IMR-90 (cell line): ENCODE data around the gene TMEM26. TPM values are rescaled to one million over a fixed set of nuclear protein-coding genes. Genes with fewer than 3 reads are reported as not detected.

ENCODE experiments used
- ATAC-seq: fragments of 200-7000 bp; cut with Tn5 transposase; 2 replicates; pipeline ENCODE4 v1.9.1; 2020; ENCODE audit warnings: low read depth, mild to moderate bottlenecking, moderate library complexity
- BruUV-seq: library from RNA; stranded (reverse); fragments of 400-500 nt; replicated peaks from 2 replicates; lab custom pipeline; 2021; lab: Mats Ljungman, UMichigan
- CTCF ChIA-PET: fragments of 300-600 bp; formaldehyde crosslinking; extraction: SDS; loops from one replicate; lab custom pipeline; 2021; ENCODE audit warnings: antibody characterized with exemption; lab: Yijun Ruan, JAX
- POLR2A ChIA-PET: fragments of 300-600 bp; sonication (Branson Sonifier 250); formaldehyde crosslinking; loops from one replicate; lab custom pipeline; 2022; ENCODE audit warnings: antibody characterized with exemption; ENCODE audit not compliant: unreplicated experiment; lab: Charles Lee
- DNase-seq: peaks from one replicate; pipeline ENCODE4 v3.0.0; 2013
- H2AFZ ChIP-seq: replicated peaks from 2 replicates; pipeline ENCODE3; 2013; ENCODE audit warnings: low read length, mild to moderate bottlenecking; ENCODE audit not compliant: poor library complexity
- H2AK5ac ChIP-seq: 2 replicates; pipeline ENCODE4 v1.6.1; 2013; ENCODE audit warnings: low read depth, low read length, inconsistent platforms
- H2AK9ac ChIP-seq: replicated peaks from 2 replicates; pipeline ENCODE3; 2013; ENCODE audit warnings: mild to moderate bottlenecking, low read depth, low read length, moderate library complexity; ENCODE audit not compliant: poor library complexity
- H2BK120ac ChIP-seq: 2 replicates; pipeline ENCODE4 v1.6.1; 2013; ENCODE audit warnings: low read depth, low read length, inconsistent platforms
- H2BK15ac ChIP-seq: 3 replicates; pipeline ENCODE4 v1.6.1; 2013; ENCODE audit warnings: low read depth, low read length, inconsistent platforms
- H2BK20ac ChIP-seq: 2 replicates; pipeline ENCODE4 v1.6.1; 2013; ENCODE audit warnings: low read depth, mild to moderate bottlenecking, inconsistent platforms, low read length, moderate library complexity
- H2BK5ac ChIP-seq: 2 replicates; pipeline ENCODE4 v1.6.1; 2013; ENCODE audit warnings: mild to moderate bottlenecking, low read depth, low read length, inconsistent platforms; ENCODE audit not compliant: poor library complexity, severe bottlenecking
- H3K14ac ChIP-seq: replicated peaks from 2 replicates; pipeline ENCODE4 v1.6.1; 2013; ENCODE audit warnings: low read depth, low read length, inconsistent platforms
- H3K18ac ChIP-seq: 2 replicates; pipeline ENCODE4 v1.6.1; 2013; ENCODE audit warnings: low read depth, low read length, control low read depth
- H3K23ac ChIP-seq: 2 replicates; pipeline ENCODE4 v1.6.1; 2013; ENCODE audit warnings: low read depth, low read length, inconsistent platforms
- H3K27ac ChIP-seq: 2 replicates; pipeline ENCODE4 v1.5.1; 2013; ENCODE audit warnings: mild to moderate bottlenecking, control low read depth, low read length; ENCODE audit not compliant: insufficient read depth
- H3K27me3 ChIP-seq: 2 replicates; pipeline ENCODE4 v1.6.1; 2013; ENCODE audit warnings: low read length; ENCODE audit not compliant: control insufficient read depth, insufficient read depth
- H3K36me3 ChIP-seq: 2 replicates; pipeline ENCODE4 v1.6.1; 2013; ENCODE audit warnings: low read length, mixed read lengths; ENCODE audit not compliant: control insufficient read depth, insufficient read depth
- H3K4ac ChIP-seq: 2 replicates; pipeline ENCODE4 v1.6.1; 2013; ENCODE audit warnings: low read depth, low read length, inconsistent platforms
- H3K4me1 ChIP-seq: 2 replicates; pipeline ENCODE4 v1.6.1; 2013; ENCODE audit warnings: low read length, mixed read lengths; ENCODE audit not compliant: control insufficient read depth, insufficient read depth
- H3K4me2 ChIP-seq: 2 replicates; pipeline ENCODE4 v1.6.1; 2013; ENCODE audit warnings: low read depth, mild to moderate bottlenecking, control low read depth, low read length, moderate library complexity
- H3K4me3 ChIP-seq: 2 replicates; pipeline ENCODE4 v1.5.1; 2013; ENCODE audit warnings: low read depth, mild to moderate bottlenecking, control low read depth, low read length, moderate library complexity; ENCODE audit not compliant: insufficient read depth
- H3K56ac ChIP-seq: 2 replicates; pipeline ENCODE4 v1.6.1; 2013; ENCODE audit warnings: low read length, inconsistent platforms; ENCODE audit not compliant: insufficient read depth; ENCODE audit errors: extremely low read depth
- H3K79me1 ChIP-seq, 2 experiments: 2 replicates each; pipeline ENCODE4 v1.6.1; 2013; ENCODE audit warnings: low read length in 2 of 2, inconsistent platforms in 1 of 2, low read depth in 1 of 2
- H3K9ac ChIP-seq: 2 replicates; pipeline ENCODE4 v1.6.1; 2013; ENCODE audit warnings: low read depth, low read length, control low read depth
- H3K9me1 ChIP-seq: 2 replicates; pipeline ENCODE4 v1.6.1; 2013; ENCODE audit warnings: low read length, inconsistent platforms; ENCODE audit not compliant: insufficient read depth
- H3K9me3 ChIP-seq: 2 replicates; pipeline ENCODE4 v1.6.1; 2013; ENCODE audit warnings: low read length; ENCODE audit not compliant: control insufficient read depth, insufficient read depth
- H4K20me1 ChIP-seq: 2 replicates; pipeline ENCODE4 v1.6.1; 2013; ENCODE audit warnings: low read length, inconsistent platforms; ENCODE audit not compliant: insufficient read depth
- H4K5ac ChIP-seq: 2 replicates; pipeline ENCODE4 v1.6.1; 2013; ENCODE audit warnings: mild to moderate bottlenecking, low read depth, low read length, control low read depth
- H4K8ac ChIP-seq, 2 experiments: 2 replicates each; pipeline ENCODE4 v1.6.1; 2013; ENCODE audit warnings: low read depth in 2 of 2, low read length in 2 of 2, control low read depth in 1 of 2, inconsistent platforms in 1 of 2
- H4K91ac ChIP-seq: 2 replicates; pipeline ENCODE4 v1.6.1; 2013; ENCODE audit warnings: low read depth, low read length, inconsistent platforms; ENCODE audit not compliant: insufficient read depth
- CTCF ChIP-seq: conservative IDR thresholded peaks from 2 replicates; pipeline ENCODE4 v1.5.1; 2012; ENCODE audit warnings: mild to moderate bottlenecking, low read depth, low read length, improper control_type of control experiment
- WGBS, 2 experiments: methylation state at CpG; one replicate each; pipeline versions ENCODE4 v1.1.5 to v1.1.7; 2013; ENCODE audit warnings: missing lambda C conversion rate in 2 of 2; ENCODE audit not compliant: insufficient read length in 1 of 2; ENCODE audit errors: extremely low coverage in 2 of 2; 5-methylcytosine and 5-hydroxymethylcytosine counted together
- dilution Hi-C: fragments of 300-500 bp; cut with HindIII; formaldehyde crosslinking; loops from one replicate; pipeline ENCODE4 v1.14.3; 2018; ENCODE audit warnings: low sequenced_read_pairs; ENCODE audit not compliant: unreplicated experiment
- in situ Hi-C: fragments of 300-500 bp; cut with MboI; formaldehyde crosslinking; loops from 3 replicates; pipeline ENCODE4 v1.14.3; 2019; ENCODE audit warnings: low sequenced_read_pairs, inconsistent platforms, mixed read lengths
- intact Hi-C: fragments of 100-400 bp; cut with micrococcal nuclease; formaldehyde crosslinking; loops from 2 replicates; pipeline ENCODE4 v1.10.0; 2022
- polyA plus RNA-seq, 3 experiments: library from polyadenylated mRNA; depleted of rRNA; stranded (reverse); fragments of >200 nt; gene quantifications; 2 replicates each; pipeline ENCODE4 v1.2.3, GENCODE V29; 2012; ENCODE audit warnings: low replicate concordance in 1 of 3
- total RNA-seq: library from RNA; depleted of rRNA; stranded (reverse); fragments of >200 nt; gene quantifications from 2 replicates; pipeline ENCODE4 v1.2.3, GENCODE V29; 2012
- TF ChIP-seq, protein P1 (sequence below): fragments of 150-350 bp; IDR thresholded peaks from 2 replicates; pipeline ENCODE4 v1.6.1; 2016; ENCODE audit warnings: low read depth, mild to moderate bottlenecking, low read length, moderate library complexity, borderline replicate concordance

The TMEM26 gene
- total and polyA plus RNA-seq, 2 of the 4 experiments (the other 2 are of a cell fraction): 0.22 to 0.36 TPM

DNA sequence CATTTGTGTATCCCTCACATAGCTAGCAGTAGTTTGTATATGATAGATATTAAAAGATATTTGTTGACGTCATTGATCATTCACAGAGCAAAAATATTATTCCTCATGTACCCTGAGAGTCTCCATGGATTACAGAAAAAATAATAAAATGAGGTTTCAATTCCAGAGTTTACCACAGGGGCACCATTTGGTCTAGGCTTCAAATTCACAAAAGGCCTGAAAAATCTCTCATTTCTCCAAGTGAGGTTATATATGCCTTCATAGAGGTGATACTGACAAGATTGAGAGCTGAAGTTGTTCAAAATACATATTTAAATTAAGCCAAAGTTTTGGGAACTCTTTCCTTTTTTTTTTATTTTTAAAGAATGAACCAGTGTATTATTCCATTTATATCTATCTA lies 52.7 kb downstream of the TMEM26 start:
- no CpG with 5 or more reads among the region's 1 CpG for WGBS, 2 experiments
- H3K56ac ChIP-seq: no peak overlapping the region
- ATAC-seq: no peak
- no peaks in the 10 kb centered on the region for H3K36me3 ChIP-seq
- H2AK5ac ChIP-seq: no peak overlapping the region
- no peak overlapping the region for H3K14ac ChIP-seq
- dilution Hi-C loops (no loop called here), in situ Hi-C loops (no loop called here), intact Hi-C loops (no loop called here)
- ChIA-PET CTCF (interaction anchor here (0.6 kb wide), 1 partner anchor 100 kb away, joined by 6 read pairs; no protein-coding TSS in a partner anchor), POLR2A (no interaction called here)
- no peak overlapping the region for H3K4ac ChIP-seq
- no peak overlapping the region for H3K4me3 ChIP-seq
- H3K4me2 ChIP-seq: no peak overlapping the region
- H4K5ac ChIP-seq: no peak overlapping the region
- H3K9ac ChIP-seq: no peak overlapping the region
- no peak overlapping the region for H3K18ac ChIP-seq
- H2BK15ac ChIP-seq: no peak overlapping the region
- no peaks in the 10 kb centered on the region for H4K20me1 ChIP-seq
- no peak overlapping the region for H3K23ac ChIP-seq
- H3K79me1 ChIP-seq: no peaks in the 10 kb centered on the region
- no TSS peak for BruUV-seq
- DNase-seq: no peak
- no peak overlapping the region for H2BK120ac ChIP-seq
- no peak overlapping the region for H3K27ac ChIP-seq
- no peak overlapping the region for H4K8ac ChIP-seq
- TF ChIP-seq, protein P1, sequence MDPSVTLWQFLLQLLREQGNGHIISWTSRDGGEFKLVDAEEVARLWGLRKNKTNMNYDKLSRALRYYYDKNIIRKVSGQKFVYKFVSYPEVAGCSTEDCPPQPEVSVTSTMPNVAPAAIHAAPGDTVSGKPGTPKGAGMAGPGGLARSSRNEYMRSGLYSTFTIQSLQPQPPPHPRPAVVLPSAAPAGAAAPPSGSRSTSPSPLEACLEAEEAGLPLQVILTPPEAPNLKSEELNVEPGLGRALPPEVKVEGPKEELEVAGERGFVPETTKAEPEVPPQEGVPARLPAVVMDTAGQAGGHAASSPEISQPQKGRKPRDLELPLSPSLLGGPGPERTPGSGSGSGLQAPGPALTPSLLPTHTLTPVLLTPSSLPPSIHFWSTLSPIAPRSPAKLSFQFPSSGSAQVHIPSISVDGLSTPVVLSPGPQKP: no peak
- 0 out of 2 replicates have a peak, but pooled peaks have one; percentile 4 for TF ChIP-seq CTCF
- H2AFZ ChIP-seq: no peak overlapping the region
- H4K91ac ChIP-seq: no peak overlapping the region
- no peaks in the 10 kb centered on the region for H3K27me3 ChIP-seq
- no peak overlapping the region for H2BK20ac ChIP-seq
- H3K9me1 ChIP-seq: no peaks in the 10 kb centered on the region
- H2BK5ac ChIP-seq: no peak overlapping the region
- no peaks in the 10 kb centered on the region for H3K4me1 ChIP-seq
- H2AK9ac ChIP-seq: no peak overlapping the region
- no peaks in the 10 kb centered on the region for H3K9me3 ChIP-seq
